ENCODE data around the gene OS9.
"Not testable (repeated sequence)": the region's sequence is repeated elsewhere in the genome, so short reads cannot be mapped to it uniquely, and the experiment has no call there.

DNA sequence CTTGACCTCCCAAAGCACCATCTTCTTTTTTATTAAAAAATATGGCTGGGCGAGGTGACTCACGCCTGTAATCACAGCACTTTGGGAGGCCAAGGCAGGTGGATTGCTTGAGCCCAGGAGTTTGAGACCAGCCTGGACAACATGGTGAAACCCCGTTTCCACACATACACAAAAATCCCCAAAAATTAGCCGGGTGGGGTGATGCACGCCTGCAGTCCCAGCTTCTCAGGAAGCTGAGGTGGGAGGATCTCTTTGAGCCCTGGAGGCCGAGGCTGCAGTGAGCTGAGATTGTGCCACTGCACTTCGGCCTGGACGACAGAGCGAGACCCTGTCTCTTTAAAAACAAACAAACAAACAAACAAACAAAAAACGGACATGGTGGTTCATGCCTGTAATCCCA, 24.2 kb upstream of the OS9 start:
- TF ChIP-seq, protein P1, sequence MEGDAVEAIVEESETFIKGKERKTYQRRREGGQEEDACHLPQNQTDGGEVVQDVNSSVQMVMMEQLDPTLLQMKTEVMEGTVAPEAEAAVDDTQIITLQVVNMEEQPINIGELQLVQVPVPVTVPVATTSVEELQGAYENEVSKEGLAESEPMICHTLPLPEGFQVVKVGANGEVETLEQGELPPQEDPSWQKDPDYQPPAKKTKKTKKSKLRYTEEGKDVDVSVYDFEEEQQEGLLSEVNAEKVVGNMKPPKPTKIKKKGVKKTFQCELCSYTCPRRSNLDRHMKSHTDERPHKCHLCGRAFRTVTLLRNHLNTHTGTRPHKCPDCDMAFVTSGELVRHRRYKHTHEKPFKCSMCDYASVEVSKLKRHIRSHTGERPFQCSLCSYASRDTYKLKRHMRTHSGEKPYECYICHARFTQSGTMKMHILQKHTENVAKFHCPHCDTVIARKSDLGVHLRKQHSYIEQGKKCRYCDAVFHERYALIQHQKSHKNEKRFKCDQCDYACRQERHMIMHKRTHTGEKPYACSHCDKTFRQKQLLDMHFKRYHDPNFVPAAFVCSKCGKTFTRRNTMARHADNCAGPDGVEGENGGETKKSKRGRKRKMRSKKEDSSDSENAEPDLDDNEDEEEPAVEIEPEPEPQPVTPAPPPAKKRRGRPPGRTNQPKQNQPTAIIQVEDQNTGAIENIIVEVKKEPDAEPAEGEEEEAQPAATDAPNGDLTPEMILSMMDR (IDR thresholded peaks at IDR 0.05), result not testable (repeated sequence)
- TF ChIP-seq, protein P2, sequence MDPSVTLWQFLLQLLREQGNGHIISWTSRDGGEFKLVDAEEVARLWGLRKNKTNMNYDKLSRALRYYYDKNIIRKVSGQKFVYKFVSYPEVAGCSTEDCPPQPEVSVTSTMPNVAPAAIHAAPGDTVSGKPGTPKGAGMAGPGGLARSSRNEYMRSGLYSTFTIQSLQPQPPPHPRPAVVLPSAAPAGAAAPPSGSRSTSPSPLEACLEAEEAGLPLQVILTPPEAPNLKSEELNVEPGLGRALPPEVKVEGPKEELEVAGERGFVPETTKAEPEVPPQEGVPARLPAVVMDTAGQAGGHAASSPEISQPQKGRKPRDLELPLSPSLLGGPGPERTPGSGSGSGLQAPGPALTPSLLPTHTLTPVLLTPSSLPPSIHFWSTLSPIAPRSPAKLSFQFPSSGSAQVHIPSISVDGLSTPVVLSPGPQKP (IDR thresholded peaks at IDR 0.05; ENCODE audit: low read depth, low read length), result not testable (repeated sequence)
- TF ChIP-seq RAD21 (conservative IDR thresholded peaks at IDR 0.05 in 1 of 2, IDR thresholded peaks at IDR 0.05 in 1 of 2); POLR2A (IDR thresholded peaks at IDR 0.05; ENCODE audit: low read length); JUNB (IDR thresholded peaks at IDR 0.05); NFE2L2 (conservative IDR thresholded peaks at IDR 0.05; ENCODE audit: low read length); CHD2 (IDR thresholded peaks at IDR 0.05; ENCODE audit: low read length, partially characterized antibody); ESRRA (IDR thresholded peaks at IDR 0.05; ENCODE audit: borderline replicate concordance, low read length); CEBPB (IDR thresholded peaks at IDR 0.05): not testable (repeated sequence)
- TF ChIP-seq, protein P3, sequence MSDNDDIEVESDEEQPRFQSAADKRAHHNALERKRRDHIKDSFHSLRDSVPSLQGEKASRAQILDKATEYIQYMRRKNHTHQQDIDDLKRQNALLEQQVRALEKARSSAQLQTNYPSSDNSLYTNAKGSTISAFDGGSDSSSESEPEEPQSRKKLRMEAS (IDR thresholded peaks at IDR 0.05), result not testable (repeated sequence)

Measured in A549 (cell line).